Measurements from ENCODE around the gene INSIG1.

The INSIG1 gene

DNA sequence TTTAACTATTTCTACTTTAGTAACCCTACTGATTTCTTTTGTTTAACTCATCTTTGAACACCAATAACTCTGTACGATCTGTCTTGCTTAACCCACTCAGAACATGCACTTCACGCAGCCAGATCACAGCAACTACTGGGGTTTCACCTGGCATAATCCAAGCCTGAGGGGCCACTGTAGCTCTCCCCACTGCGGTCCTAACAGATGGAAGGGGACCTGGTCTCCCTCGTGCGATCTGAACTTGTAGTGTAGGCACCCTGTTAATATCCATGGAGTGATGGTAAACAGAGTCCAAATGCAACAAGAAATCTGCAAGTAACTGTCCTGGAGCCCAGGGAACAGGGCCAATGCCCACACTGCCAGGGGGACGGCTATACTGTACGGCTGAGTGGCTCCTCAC, 45.5 kb downstream of the INSIG1 start:
- Histone ChIP-seq H3F3A (ENCODE audit: insufficient read depth, low read length) (no peaks in the 10 kb centered on the region), H3K9me2 (ENCODE audit: low read depth, low read length) (no peaks in the 10 kb centered on the region), H3K4me3 (ENCODE audit: low read depth, low read length, poor library complexity, severe bottlenecking) (no peak overlapping the region), H3K36me3 (ENCODE audit: insufficient read depth, low read length) (no peaks in the 10 kb centered on the region), H3K27ac (ENCODE audit: low read depth, low read length, poor library complexity, severe bottlenecking) (no peak overlapping the region), H4K20me1 (ENCODE audit: insufficient read depth, low read length) (no peaks in the 10 kb centered on the region), H3K4me1 (ENCODE audit: insufficient read depth, low read length, severe bottlenecking) (peaks cover 9% of the 10 kb centered on the region), H3K9ac (ENCODE audit: low read length) (no peak overlapping the region), H3K9me3 (ENCODE audit: low read length) (no peaks in the 10 kb centered on the region), H3K27me3 (ENCODE audit: insufficient read depth, low read length) (peaks cover 25% of the 10 kb centered on the region), H3K79me2 (ENCODE audit: insufficient read depth, low read length) (no peaks in the 10 kb centered on the region), H3K4me2 (ENCODE audit: low read length) (no peak overlapping the region), H2AFZ (ENCODE audit: low read length) (no peak overlapping the region)
- TF ChIP-seq, protein P1, sequence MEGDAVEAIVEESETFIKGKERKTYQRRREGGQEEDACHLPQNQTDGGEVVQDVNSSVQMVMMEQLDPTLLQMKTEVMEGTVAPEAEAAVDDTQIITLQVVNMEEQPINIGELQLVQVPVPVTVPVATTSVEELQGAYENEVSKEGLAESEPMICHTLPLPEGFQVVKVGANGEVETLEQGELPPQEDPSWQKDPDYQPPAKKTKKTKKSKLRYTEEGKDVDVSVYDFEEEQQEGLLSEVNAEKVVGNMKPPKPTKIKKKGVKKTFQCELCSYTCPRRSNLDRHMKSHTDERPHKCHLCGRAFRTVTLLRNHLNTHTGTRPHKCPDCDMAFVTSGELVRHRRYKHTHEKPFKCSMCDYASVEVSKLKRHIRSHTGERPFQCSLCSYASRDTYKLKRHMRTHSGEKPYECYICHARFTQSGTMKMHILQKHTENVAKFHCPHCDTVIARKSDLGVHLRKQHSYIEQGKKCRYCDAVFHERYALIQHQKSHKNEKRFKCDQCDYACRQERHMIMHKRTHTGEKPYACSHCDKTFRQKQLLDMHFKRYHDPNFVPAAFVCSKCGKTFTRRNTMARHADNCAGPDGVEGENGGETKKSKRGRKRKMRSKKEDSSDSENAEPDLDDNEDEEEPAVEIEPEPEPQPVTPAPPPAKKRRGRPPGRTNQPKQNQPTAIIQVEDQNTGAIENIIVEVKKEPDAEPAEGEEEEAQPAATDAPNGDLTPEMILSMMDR (IDR thresholded peaks at IDR 0.05; ENCODE audit: low read length): no peak
- TF ChIP-seq EZH2 (IDR thresholded peaks at IDR 0.05; ENCODE audit: borderline replicate concordance, low read length): no peak

DNA sequence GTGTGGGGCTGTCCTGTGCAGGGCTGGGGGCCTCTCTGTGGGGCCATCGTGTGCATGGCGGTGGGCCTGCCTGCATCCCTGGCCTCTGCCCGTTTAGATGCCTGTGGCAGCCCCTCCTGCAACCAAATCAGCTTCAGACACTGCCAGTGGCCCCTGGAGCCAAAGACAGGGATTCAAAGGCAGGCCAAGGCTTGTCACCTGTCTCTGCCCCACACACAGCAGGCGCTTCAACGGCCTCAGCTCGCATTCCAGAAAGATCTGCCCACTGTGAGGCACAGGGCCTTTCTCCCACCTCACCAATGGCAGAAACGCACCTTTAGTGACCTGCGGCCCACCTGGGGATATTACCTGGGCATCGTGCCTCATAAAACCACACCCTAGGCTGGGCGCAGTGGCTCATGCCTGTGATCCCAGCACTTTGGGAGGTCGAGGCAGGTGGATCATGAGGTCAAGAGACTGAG, 46.0 kb downstream of the INSIG1 start:
- Histone ChIP-seq H3F3A (ENCODE audit: insufficient read depth, low read length) (no peaks in the 10 kb centered on the region), H3K9me2 (ENCODE audit: low read depth, low read length) (no peaks in the 10 kb centered on the region), H4K20me1 (ENCODE audit: insufficient read depth, low read length) (no peaks in the 10 kb centered on the region), H3K9me3 (ENCODE audit: low read length) (no peaks in the 10 kb centered on the region), H3K27ac (ENCODE audit: low read depth, low read length, poor library complexity, severe bottlenecking) (no peak overlapping the region), H2AFZ (ENCODE audit: low read length) (no peak overlapping the region), H3K4me2 (ENCODE audit: low read length) (no peak overlapping the region), H3K9ac (ENCODE audit: low read length) (no peak overlapping the region), H3K4me1 (ENCODE audit: insufficient read depth, low read length, severe bottlenecking) (peaks cover 9% of the 10 kb centered on the region), H3K36me3 (ENCODE audit: insufficient read depth, low read length) (no peaks in the 10 kb centered on the region), H3K4me3 (ENCODE audit: low read depth, low read length, poor library complexity, severe bottlenecking) (no peak overlapping the region), H3K27me3 (ENCODE audit: insufficient read depth, low read length) (peaks cover 25% of the 10 kb centered on the region), H3K79me2 (ENCODE audit: insufficient read depth, low read length) (no peaks in the 10 kb centered on the region)
- no peak for TF ChIP-seq EZH2 (IDR thresholded peaks at IDR 0.05; ENCODE audit: borderline replicate concordance, low read length)
- TF ChIP-seq, protein P1 (IDR thresholded peaks at IDR 0.05; ENCODE audit: low read length): no peak

DNA sequence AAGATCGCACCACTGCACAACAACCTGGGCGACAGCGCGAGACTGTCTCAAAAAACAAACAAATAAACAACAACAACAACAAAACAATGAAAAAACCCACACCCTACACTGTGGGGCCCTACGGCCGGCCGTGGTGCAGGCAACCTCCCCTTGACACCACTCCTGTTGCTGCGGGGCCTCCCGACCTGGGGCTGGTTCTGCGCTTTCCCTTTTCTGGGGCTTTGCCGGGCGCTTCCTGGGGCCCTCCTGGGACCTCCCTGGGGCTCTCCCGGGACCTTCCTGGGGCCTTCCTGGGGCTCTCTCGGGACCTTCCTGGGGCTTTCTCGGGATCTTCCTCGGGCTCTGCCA, 46.6 kb downstream of the INSIG1 start:
- Histone ChIP-seq H3K36me3 (ENCODE audit: insufficient read depth, low read length) (no peaks in the 10 kb centered on the region), H3K9me3 (ENCODE audit: low read length) (no peaks in the 10 kb centered on the region), H3K9ac (ENCODE audit: low read length) (peak overlapping the region; percentile 67), H3K4me1 (ENCODE audit: insufficient read depth, low read length, severe bottlenecking) (peaks cover 9% of the 10 kb centered on the region), H3K9me2 (ENCODE audit: low read depth, low read length) (no peaks in the 10 kb centered on the region), H3K27me3 (ENCODE audit: insufficient read depth, low read length) (peaks cover 25% of the 10 kb centered on the region), H3F3A (ENCODE audit: insufficient read depth, low read length) (no peaks in the 10 kb centered on the region), H3K79me2 (ENCODE audit: insufficient read depth, low read length) (no peaks in the 10 kb centered on the region), H3K4me2 (ENCODE audit: low read length) (peak overlapping the region; percentile 74), H2AFZ (ENCODE audit: low read length) (no peak overlapping the region), H4K20me1 (ENCODE audit: insufficient read depth, low read length) (no peaks in the 10 kb centered on the region), H3K27ac (ENCODE audit: low read depth, low read length, poor library complexity, severe bottlenecking) (no peak overlapping the region), H3K4me3 (ENCODE audit: low read depth, low read length, poor library complexity, severe bottlenecking) (peak overlapping the region; percentile 56)
- no peak for TF ChIP-seq EZH2 (IDR thresholded peaks at IDR 0.05; ENCODE audit: borderline replicate concordance, low read length)
- TF ChIP-seq, protein P1 (IDR thresholded peaks at IDR 0.05; ENCODE audit: low read length): no peak
